RCC 7860 (cell line): Measurements from ENCODE around the gene MLF2.
"Not testable (repeated sequence)": the region's sequence is repeated elsewhere in the genome, so short reads cannot be mapped to it uniquely, and the experiment has no call there.

ENCODE experiments used
- DNase-seq: peaks from one replicate; pipeline ENCODE4 v3.0.0-alpha.2; 2015; ENCODE audit warnings: low spot score
- FAIRE-seq: peaks from 2 replicates; lab custom pipeline; 2012; peaks lifted over from hg19 to GRCh38; lab: Jason Lieb, UNC

The MLF2 gene

DNA sequence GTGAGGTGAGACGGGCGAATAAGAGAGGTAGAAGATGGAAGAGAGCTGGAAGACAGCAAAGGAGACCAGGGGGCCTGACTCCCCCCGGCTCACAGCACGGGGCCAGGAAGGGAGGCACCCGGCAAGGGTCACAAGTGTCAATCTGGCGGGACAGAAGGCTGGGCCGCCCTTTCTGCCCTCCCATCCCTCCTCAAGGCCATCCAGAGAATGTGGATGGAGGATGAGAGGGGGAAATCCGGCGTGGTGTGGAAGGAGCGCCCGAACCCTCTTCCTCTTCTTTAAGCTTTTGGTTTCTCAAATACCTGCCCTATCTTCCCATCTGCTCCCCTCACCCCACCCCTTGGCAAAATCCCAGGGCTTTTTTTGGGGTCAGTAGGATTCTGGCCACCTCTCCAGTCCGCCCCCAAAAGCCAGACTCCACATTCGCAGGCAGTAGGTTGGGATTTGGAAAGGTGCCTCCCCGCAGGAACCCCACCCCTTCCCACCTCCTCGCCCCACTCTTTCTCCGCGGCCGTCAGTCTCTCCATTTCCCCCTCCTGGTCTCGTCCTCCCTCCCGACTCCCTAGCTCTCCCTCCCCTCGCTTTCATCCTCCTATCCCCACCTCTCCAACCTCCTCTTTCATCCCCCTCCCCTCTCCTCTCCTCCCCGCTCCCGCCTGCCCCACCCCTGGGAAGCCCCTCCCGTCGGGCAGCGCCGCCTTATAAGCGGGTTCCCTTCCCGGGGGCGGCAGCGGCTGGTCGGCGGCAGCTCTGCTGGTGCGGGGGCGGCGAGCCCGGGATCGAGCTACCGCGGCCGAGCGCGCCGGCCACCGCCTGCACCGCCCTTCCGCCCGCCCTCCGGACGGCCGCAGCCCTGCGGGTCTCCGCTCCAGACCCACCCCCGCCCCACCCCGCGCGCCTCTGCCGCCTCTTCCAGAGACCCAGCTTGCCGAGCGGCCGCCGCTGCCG lies 13.0 kb upstream of the MLF2 start, which contains the start of gene PTMS:
Gene PTMS, plus strand, starts transcription at position 730 of the 948 bp plus-strand sequence. CDS start 343 bp downstream, outside the sequence.
- FAIRE-seq (no peak), DNase-seq (peak; percentile 64)

DNA sequence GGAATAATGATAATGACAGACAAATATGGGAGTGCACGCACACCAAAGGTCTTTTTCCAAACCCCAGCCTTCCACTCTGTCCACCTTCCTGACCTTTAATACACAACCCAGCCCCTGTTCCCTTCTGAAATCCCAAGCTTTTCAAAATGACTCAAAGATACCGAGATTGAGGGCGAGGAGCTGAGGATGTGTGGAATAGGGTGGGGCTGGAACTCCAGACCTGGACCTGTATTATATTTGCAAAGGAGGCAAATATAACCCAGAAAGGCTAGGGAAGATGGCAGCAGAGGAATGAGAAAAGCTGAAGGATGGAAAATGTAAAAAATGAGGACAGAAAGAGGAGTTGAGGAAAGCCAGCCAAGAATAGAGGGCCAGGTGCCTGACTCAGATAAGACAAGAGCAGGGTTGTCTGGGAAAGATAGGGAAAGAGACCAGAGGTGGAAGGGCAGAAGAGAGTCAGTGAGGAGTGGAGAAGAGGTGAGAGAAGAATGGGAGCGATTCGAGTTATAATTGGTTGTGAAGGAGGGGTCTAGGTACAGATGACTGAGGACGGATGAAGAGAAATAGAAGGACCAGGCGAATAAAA lies 12.2 kb upstream of the MLF2 start:
- no peak for DNase-seq
- no peak for FAIRE-seq

DNA sequence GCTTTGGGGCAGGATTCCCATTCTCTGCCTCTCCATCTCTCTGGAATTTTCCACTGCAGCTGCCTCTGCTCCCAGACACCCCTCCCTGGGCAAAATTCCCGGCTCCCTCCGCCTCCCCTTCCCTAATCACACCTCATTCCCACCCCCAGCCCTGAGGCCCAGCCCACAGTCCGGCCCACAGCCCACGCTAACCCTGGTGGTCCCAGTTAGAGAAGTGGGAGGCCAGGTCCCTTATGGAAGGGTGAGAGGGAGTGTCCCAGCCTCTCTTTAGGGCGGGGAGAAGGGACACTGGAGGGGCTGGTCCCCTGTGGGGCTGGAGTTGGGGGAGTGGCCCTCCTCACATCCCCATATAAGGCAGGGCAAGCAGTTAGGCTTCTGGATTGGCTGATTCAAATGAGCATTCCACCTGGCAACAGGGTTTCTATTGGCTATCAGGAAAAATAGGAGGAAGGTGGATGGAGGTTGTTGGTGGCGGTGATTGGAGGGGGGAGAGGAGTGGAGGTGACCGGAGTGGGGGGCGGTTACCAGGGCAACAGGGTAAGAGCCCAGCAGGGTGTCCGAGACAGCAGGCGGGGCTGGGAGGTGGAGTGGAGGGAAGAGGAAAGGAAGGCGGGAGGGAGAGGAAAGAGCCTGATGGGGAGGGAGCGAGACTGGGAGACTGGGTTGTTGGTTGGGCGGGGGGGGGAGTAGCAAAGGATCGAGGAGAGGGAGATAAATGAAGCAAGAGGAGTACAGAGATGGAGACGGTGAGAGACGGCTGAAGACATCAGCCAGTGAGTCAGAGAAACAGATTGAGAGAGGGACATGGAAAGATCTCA lies 11.3 kb upstream of the MLF2 start:
- DNase-seq: peak; percentile 97
- peak; percentile 92 for FAIRE-seq

DNA sequence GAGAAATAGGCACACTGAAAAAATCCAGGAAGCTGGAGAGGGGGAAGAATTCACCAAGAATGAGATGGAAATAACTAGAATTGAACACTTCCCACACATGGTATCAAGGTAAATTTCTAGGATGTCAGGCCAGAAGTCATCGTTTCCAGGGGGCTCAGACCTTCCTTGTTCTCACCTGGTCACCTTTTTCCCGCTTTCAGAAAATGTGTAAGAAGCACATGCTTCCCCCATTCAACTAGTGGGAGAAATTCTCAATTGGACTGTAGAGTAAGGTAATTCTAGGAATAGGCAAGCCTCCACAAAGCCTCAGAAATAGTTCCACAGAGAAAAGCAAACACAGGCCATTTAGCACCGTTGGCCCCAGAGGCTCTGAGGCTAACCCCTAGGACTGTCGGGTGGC lies 10.4 kb upstream of the MLF2 start:
- DNase-seq: no peak
- FAIRE-seq: no peak

DNA sequence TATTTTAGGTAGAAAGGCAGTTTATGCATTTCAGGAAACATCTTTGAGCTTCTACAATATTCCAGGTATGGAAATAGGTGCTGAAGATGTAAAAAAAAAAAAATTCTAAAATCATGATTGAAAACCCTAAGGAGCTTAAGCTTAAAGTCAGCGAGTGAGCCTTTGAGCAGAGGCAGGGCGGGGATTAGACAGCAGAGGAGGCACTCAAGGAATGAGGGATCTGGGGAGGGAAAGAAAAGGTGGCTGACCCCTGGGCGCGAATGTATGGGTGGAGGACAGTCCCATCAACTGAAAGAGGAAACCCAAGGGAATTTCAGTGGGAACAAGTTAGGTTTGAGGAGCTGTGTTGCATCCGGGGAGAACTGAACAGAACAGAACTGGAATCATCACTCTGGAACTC lies 6.8 kb upstream of the MLF2 start:
- DNase-seq (no peak), FAIRE-seq (no peak)

DNA sequence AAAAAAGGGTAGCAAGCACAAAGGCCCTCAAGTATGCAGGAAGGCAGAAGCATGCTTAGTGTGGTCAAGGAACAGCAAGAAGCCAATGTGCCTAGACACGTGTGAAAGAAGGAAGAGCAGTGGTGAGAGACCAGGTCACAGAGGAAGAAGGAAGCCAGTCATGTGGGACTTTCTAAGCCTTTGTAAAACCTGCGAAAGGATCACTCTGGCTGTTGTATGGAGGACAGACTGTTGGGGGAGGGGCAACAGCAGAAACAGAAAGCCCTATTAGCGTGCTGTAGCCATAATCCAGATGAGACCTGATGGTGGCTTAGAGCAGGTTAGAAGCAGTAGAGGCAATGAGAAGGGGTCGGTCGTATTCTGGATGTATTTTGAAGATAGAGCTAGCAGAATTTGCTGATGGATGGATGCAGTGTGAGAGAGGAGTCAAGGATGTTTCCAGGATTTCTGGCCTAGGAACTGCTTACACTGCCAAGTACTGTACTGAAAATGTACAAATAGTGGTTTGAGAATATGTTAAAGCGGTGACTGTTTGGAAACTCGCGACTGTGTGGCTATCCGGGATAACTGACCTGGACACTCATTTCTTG lies 5.7 kb upstream of the MLF2 start:
- FAIRE-seq (no peak), DNase-seq (no peak)

DNA sequence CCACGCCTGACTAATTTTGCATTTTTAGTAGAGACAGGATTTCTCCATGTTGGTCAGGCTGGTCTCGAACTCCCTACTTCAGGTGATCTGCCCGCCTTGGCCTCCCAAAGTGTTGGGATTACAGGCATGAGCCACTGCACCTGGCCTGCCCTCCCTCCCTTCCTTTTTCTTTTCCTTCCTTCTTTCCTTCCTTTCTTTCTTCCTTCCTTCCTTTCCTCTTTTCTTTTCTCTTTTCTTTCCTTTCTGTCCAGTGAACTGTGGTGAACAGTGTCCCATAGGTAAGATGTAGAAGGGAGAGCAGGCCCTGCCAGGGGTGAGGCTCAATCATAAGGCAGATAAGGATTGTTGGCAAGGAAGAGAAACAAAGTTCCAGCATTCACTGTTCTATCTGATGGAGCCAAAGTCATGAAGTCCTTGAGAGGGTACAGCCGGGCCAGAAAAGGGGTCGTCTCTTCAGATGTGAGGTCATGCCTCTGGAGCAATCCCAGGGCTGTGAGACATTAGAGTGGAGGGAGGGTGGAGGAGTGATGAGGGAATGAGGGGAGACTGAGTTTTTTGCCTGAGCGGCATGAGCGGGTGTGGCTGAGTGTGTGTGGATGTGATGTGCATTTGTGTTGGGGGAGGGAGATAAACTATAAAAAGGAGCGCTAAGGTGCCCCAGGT lies 4.2 kb upstream of the MLF2 start:
- no peak for DNase-seq
- FAIRE-seq: no peak

DNA sequence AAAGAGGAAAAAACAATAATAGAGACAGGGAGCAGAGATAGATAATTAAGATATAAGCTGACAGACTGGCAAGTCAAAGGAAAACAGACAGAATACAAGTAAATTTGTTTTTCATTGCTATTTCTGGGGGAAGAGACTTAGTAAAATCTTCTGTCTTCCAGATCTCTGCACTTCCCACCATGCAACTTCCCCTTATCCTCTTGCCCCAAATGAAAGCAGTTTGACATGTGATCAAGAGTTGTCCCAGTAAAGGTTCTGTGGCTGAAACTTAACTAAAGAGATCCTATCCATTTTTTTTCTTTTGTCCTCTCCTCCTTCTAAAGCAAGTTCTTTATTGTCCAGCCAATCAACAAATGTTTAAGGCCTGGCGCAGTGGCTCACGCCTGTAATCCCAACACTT lies 1.5 kb upstream of the MLF2 start:
- no peak for FAIRE-seq
- DNase-seq: no peak

DNA sequence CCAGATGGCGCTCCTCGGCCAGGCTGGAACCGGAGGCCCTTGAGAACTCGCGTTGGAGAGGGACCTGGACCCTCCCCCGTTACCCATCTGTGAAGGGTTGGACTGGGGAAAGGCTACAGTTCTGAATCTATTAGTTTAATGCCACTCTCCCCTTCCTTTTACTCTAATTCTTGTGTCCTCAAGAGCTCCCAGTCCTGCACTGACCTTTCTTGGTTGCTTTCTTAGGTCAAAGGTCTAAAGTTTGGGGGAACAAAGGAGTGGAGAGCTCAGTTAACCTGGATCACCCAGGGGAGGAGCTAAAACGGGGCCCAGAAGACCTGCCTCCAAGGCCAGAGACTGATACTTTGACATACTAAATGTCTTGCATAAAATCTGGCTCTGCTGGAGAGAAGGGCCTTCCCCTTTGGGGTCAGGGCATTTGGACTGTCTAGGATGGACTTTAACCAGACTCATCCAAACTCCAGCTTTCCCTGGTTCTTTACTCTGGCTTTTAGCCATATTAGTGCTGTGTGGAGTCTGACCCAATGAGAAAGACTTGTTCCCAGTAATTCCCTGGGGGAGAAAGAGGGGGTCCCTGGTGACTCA lies 923 bp upstream of the MLF2 start:
- FAIRE-seq (no peak), DNase-seq (no peak)

DNA sequence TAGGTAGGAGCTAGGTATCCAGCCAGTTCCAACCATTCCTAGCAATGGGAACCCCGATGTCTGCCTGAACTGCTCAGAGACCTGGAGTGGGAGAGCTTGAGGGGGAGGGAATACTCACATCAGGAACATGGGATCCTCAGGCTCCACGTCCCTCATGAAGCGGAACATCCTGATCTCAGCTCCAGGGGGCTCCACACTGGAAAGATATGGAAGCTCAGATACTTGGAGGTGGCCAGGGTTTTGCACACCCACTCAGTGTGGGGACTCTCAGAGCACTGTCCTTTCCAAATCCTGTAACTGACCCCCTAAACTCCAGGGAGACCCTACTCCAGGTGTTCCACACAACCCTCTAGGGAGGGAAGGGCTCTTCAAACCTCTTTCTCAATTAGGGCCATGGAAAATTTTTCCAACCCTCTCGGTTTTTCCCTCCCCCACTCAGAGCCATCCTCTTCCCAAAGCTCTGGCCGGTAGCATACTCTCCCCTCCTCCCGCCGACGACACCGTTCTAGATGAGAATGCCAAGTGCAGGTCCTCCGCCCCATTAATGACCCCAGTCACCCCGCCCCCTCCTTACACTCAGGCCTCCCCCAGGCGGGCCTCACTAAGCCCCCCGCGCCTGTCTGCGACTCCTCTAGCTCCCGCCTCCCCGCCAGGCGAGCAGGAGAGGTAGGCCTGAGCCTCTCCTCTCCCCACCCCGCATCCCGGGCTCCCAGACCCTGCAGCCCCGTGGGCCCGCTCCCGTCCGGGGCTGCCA lies 597 bp downstream of the MLF2 start:
- DNase-seq (peak; percentile 18), FAIRE-seq (no peak)

DNA sequence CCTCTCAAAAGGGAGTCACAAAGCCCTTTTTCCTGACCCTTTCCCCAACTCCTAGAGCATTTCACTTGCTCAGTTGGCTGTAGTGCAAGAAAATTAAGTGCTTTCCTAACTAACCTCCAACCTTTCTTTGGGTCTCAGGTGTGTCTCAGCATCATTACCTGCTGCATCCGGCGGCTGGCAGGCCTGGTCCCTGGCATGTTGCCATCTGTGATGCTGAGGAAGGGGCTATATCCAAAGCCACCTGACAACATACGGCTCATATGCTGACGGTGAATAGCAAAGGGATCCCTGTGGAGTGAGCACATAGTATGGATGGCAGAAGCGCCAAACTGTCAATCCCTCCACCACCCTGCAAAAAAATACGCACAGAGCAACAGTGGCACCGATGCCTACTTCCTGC lies 1.2 kb downstream of the MLF2 start:
- DNase-seq (no peak), FAIRE-seq (no peak)

DNA sequence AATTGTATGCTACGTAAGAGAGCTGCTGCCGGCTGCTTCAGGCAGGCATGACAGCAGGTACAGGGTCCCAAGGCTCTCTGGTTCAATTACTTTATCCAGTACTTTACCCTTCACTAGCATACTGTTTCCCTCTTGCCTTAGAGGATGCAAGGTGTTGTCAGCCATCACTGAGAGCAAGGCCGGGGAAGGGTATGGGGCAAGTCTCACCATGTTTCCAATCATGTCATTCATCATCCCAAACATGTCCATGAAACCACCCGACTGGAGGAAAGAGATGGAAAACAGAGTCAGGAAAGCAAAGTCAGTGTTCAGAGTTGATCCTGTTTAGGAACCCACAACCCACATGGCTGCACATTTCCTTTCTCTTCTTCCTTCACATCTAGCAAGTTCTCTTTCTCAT lies 2.4 kb downstream of the MLF2 start:
- FAIRE-seq (no peak), DNase-seq (no peak)

DNA sequence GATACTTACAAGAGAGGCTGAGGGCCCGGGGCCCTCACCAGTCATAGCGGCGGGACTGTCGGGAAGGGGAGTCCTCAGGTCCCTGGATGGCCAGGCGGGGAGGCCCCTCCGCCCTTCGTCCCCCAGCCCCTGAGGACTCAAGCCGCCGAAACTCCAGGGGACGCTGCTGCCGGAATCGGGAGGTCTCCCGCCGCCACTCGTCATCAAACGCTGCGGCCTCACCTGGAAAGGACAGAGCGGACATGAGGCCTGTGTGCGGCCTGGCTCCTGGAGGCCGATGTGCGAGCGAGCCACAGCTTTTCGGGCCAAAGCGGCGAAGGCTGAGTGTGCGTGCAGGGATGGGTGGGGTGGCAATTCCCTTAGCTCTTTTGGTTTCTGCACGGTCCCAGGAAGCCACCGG lies 4.2 kb downstream of the MLF2 start:
- DNase-seq: no peak
- FAIRE-seq: no peak

DNA sequence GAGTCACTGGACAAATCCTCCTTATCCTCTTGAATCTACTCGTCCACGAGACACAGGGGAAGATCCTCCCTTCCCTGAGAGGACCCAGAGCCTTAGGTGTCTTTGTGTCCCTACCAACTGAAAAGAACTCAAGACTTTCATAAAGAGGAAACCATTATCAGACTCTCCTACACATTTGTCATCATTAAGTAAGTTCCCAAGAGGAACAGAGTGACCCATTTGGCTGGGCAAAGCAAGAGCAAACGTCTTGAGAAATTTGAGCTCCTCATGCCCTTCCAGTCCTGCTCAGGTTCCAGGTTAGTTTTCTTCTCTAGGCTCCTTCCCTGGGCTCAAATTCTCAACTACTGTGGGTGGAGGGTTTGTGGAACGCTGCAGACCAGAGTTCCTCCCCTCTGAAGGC lies 5.7 kb downstream of the MLF2 start:
- DNase-seq (no peak), FAIRE-seq (no peak)

DNA sequence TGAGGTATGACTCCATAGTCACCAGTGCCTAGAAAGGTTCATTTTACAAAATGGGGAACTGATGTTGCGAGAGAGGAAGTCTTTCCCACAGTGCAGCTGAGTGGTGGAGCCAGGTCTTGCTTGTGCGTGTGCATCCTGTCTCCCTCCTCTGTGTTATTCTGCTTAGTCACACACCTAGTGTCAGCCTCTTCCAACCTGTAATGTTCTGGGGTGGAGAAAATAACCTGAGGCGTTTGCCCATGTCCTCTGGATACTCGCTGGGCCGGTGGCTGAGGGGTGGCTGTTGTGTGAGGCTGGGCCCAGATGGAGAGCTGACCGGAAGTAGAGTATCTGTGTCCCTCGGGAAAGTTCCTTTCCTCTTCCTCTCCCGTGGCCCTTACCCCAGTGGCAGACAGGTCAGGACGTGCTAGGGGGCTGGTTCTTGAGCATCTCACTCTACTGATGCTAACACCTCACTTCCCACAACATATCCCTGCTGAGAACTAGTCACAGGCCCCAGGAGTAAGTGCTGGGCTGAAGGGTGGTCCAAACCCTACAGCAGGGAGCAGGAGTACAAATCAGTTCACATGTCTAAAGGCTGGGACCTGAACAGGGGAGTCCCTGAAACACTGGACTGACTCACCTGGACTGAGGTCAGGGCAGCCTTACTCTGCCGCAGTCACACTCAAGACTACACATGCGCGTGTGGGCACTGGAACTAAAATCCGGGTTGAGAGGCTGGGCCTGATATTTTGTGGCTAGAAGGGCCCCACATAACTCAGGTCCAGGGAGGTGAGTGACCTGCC lies 7.0 kb downstream of the MLF2 start:
- no peak for DNase-seq

DNA sequence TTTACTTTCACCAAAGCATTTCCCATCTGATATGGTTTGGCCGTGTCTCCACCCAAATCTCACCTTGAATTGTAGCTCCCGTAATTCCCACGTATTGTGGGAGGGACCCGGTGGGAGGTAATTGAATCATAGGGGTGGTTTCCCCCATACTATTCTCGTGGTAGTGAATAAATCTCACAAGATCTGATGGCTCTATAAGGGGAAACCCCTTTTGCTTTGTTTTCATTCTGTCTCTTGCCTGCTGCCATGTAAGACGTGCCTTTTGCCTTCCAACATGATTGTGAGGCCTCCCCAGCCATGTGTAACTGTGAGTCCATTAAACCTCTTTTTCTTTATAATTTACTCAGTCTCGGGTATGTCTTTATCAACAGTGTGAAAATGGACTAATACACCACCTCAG lies 9.6 kb downstream of the MLF2 start:
- not testable (repeated sequence) for DNase-seq, FAIRE-seq

More for the DNA sequence above, 7.0 kb downstream of the MLF2 start:
- no peak for FAIRE-seq

DNA sequence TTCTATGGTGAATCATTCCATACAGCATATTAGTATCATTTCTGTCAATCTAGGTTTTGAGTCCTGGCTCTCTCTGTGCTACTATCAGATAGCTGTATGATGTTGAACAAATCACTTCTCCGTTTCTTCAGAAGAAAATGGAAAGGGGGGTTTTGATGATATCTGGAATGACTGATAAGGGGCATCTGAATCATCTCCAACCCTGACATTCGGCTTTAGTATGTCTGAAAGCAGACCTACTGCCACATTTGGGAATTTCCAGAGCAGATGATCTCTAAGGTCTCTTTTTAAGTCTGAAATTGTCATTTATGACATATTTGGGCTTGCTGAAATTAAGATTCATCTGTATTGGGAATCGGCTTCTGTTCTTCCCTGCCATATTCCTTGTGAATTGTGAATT lies 10.1 kb downstream of the MLF2 start:
- FAIRE-seq (no peak), DNase-seq (no peak)

DNA sequence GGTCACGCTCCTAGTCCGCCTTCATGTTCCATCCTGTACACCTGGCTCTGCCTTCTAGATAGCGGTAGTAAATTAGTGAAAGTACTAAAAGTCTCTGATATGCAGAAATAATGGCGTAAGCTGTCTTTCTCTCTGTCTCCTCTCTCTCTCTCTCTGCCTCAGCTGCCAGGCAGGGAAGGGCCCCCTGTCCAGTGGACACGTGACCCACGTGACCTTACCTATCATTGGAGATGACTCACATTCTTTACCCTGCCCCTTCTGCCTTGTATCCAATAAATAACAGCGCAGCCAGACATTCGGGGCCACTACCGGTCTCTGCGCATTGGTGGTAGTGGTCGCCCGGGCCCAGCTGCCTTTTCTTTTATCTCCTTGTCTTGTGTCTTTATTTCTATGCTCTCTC lies 10.9 kb downstream of the MLF2 start:
- FAIRE-seq, DNase-seq: not testable (repeated sequence)

DNA sequence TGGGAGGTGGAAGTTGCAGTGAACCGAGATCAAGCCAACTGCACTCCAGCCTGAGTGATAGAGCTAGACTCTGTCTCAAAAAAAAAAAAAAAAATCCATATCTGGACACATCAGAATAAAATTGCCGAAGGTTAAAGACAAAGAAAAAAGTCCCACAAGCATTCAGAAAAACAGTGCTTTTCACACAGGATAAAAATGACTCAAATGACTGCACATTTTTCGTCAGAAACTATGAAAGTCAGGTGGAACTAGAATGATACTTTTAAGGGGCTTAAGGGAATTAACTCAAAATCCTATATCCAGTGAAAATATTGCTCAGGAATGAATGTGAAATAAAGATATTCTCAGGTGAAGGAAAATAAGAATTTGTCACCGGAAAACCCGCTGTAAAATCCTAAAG lies 16.2 kb downstream of the MLF2 start:
- no peak for FAIRE-seq
- DNase-seq: no peak
